ENCODE data around the gene CFL2.

CFL2 gene

GRCh38 chr14:34668111-34668510, 46.3 kb downstream of the CFL2 start:
- no peak for DNase-seq

- no peak for DNase-seq
Observed at GRCh38 chr14:34667007-34667406, 47.4 kb downstream of the CFL2 start.

- no peak for DNase-seq
Observed at GRCh38 chr14:34665785-34666435, 48.5 kb downstream of the CFL2 start.

DNA sequence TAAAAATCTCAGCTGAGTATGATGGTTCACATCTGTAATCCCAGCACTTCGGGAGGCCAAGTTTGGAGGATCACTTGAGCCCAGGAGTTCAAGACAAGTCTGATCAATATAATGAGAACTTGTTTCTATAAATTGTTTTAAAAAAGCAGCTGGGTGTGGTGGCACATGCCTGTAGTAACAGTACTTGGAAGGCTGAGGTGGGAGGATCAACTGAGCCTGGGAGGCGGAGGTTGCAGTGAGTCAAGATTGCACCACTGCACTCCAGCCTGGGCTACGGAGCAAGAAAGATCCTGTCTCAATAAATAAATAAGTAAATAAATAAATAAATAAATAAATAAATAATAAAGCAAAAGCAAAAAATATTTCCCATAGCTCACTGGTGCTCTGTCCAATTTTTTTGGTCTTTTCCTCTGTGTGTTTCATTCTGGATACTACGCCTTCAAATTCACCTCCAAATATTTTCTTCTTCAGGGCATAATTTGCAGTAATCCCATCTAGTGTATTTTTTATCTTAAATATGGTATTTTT, 51.8 kb downstream of the CFL2 start:
- DNase-seq = no peak

DNA sequence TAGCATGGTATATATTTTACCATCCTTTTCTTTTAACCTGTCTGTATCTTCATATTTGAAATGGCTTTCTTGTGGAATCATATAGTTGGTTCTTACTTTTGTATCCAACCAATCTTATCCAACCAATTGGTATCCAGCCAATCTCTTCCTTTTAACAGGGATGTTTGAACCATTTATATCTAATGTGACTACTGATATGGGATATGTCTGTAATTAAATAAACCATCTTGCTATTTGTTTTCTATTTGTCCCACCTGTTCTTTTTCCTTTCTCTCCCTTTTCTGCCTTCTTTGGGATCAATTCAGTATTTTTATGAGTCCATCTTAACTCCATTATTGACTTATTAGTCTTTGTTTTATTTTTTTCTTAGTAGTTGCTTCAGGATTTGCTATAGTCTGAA, 53.6 kb downstream of the CFL2 start:
- DNase-seq = no peak

Data from NCI-H1048 (cell line).